ENCODE measurements around the gene CFAP53. TPM values are rescaled to one million over a fixed set of nuclear protein-coding genes. Genes with fewer than 3 reads are reported as not detected.

Gene CFAP53
- total and polyA plus RNA-seq, 10 donors = 0.13 to 0.85 (median 0.46) TPM; not detected in 2

GRCh38 chr18:50274044-50274442, 7.7 kb upstream of the CFAP53 start:
- H3K4me3 ChIP-seq = no peak overlapping the region
- H3K9me3 ChIP-seq = no peaks in the 10 kb centered on the region
- intact Hi-C loops (cut with DNase I; ENCODE audit: low total_unique reads) = no loop called here
- TF ChIP-seq POLR2AphosphoS5 (IDR thresholded peaks at IDR 0.05) (peak in 1 of 3 donors; percentile 5), POLR2A (IDR thresholded peaks at IDR 0.05) (no peak)
- no peak for DNase-seq
- H3K36me3 ChIP-seq = peaks cover 22 to 100% (median 86%) of the 10 kb centered on the region in 6 donors
- no peaks in the 10 kb centered on the region for H3K27me3 ChIP-seq (replicated peaks in 1 of 7)
- H3K4me1 ChIP-seq = peaks cover 5 to 20% (median 12%) of the 10 kb centered on the region in 6 donors
- H3K27ac ChIP-seq = no peak overlapping the region
- 96 to 99% (median 97%) methylated on average over 9 to 17 of the region's 17 CpGs for WGBS, 5 donors

- TF ChIP-seq CTCF (IDR thresholded peaks at IDR 0.05 in 8 of 11, conservative IDR thresholded peaks at IDR 0.05 in 3 of 11) (no peak), POLR2AphosphoS5 (IDR thresholded peaks at IDR 0.05) (peak in 2 of 3 donors; percentile 18 to 47)
- WGBS, 5 donors = 93 to 95% (median 94%) methylated on average over 15 to 23 of the region's 23 CpGs
- Histone ChIP-seq H3K9me3 (no peaks in the 10 kb centered on the region), H3K36me3 (peaks cover 22 to 98% (median 84%) of the 10 kb centered on the region in 6 donors), H3K4me1 (peaks cover 0 to 20% (median 10%) of the 10 kb centered on the region in 6 donors), H3K27ac (no peak overlapping the region), H3K4me3 (no peak overlapping the region), H3K27me3 (replicated peaks in 1 of 7) (no peaks in the 10 kb centered on the region)
- no peak for DNase-seq
- intact Hi-C loops (cut with DNase I; ENCODE audit: low total_unique reads) = no loop called here
These were observed 7.1 kb upstream of the CFAP53 start for GRCh38 chr18:50273203-50274043.

- TF ChIP-seq CTCF (IDR thresholded peaks at IDR 0.05 in 8 of 11, conservative IDR thresholded peaks at IDR 0.05 in 3 of 11) = no peak
- no peak for TF ChIP-seq POLR2AphosphoS5 (IDR thresholded peaks at IDR 0.05)
- no peak for TF ChIP-seq POLR2A (IDR thresholded peaks at IDR 0.05)
- DNase-seq = no peak
- Histone ChIP-seq H3K36me3 (peaks cover 22 to 89% (median 83%) of the 10 kb centered on the region in 6 donors), H3K9me3 (no peaks in the 10 kb centered on the region), H3K4me1 (peaks cover 3 to 20% (median 13%) of the 10 kb centered on the region in 6 donors), H3K4me3 (no peak overlapping the region), H3K27me3 (replicated peaks in 1 of 7) (no peaks in the 10 kb centered on the region), H3K27ac (no peak overlapping the region)
- intact Hi-C loops (cut with DNase I; ENCODE audit: low total_unique reads) = no loop called here
- WGBS, 5 donors = 77 to 100% (median 85%) methylated on average over 4 to 5 of the region's 5 CpGs
These were observed 6.3 kb upstream of the CFAP53 start for GRCh38 chr18:50272568-50272967.

GRCh38 chr18:50268022-50268747, 1.9 kb upstream of the CFAP53 start:
- Histone ChIP-seq H3K36me3 (peaks cover 8 to 45% (median 41%) of the 10 kb centered on the region in 6 donors), H3K4me1 (peaks cover 13 to 38% (median 31%) of the 10 kb centered on the region in 6 donors), H3K9me3 (no peaks in the 10 kb centered on the region), H3K4me3 (peak overlapping the region; percentile 41 to 71 (median 51)), H3K27me3 (replicated peaks in 1 of 7) (no peaks in the 10 kb centered on the region), H3K27ac (peak overlapping the region; percentile 74 to 91 (median 85))
- WGBS, 5 donors = 6 to 16% (median 10%) methylated on average over 41 to 56 of the region's 56 CpGs
- intact Hi-C loops (cut with DNase I; ENCODE audit: low total_unique reads) = loop anchor here (10.0 kb wide), 2 partner anchors 87 to 783 kb away; partner anchors contain the start of gene C18orf32
- DNase-seq = peak; percentile 97
- peak; percentile 50 to 91 (median 81) for TF ChIP-seq CTCF (IDR thresholded peaks at IDR 0.05 in 8 of 11, conservative IDR thresholded peaks at IDR 0.05 in 3 of 11)
- peak in 1 of 3 donors; percentile 9 for TF ChIP-seq POLR2A (IDR thresholded peaks at IDR 0.05)
- TF ChIP-seq POLR2AphosphoS5 (IDR thresholded peaks at IDR 0.05) = peak; percentile 79 to 85 (median 82)
